Activated CD8-positive, alpha-beta memory T cell treated with anti-CD3 and anti-CD28 coated beads, Interleukin-2, amount 50 U/mL, for 48 hours (primary cell): ENCODE data around the gene FCRL3.
"Not testable (repeated sequence)": the region's sequence is repeated elsewhere in the genome, so short reads cannot be mapped to it uniquely, and the experiment has no call there.

Experiments
- DNase-seq: peaks from one replicate; pipeline ENCODE4 v3.0.0-alpha.2; 2020

The FCRL3 gene, protein sequence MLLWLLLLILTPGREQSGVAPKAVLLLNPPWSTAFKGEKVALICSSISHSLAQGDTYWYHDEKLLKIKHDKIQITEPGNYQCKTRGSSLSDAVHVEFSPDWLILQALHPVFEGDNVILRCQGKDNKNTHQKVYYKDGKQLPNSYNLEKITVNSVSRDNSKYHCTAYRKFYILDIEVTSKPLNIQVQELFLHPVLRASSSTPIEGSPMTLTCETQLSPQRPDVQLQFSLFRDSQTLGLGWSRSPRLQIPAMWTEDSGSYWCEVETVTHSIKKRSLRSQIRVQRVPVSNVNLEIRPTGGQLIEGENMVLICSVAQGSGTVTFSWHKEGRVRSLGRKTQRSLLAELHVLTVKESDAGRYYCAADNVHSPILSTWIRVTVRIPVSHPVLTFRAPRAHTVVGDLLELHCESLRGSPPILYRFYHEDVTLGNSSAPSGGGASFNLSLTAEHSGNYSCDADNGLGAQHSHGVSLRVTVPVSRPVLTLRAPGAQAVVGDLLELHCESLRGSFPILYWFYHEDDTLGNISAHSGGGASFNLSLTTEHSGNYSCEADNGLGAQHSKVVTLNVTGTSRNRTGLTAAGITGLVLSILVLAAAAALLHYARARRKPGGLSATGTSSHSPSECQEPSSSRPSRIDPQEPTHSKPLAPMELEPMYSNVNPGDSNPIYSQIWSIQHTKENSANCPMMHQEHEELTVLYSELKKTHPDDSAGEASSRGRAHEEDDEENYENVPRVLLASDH

DNA sequence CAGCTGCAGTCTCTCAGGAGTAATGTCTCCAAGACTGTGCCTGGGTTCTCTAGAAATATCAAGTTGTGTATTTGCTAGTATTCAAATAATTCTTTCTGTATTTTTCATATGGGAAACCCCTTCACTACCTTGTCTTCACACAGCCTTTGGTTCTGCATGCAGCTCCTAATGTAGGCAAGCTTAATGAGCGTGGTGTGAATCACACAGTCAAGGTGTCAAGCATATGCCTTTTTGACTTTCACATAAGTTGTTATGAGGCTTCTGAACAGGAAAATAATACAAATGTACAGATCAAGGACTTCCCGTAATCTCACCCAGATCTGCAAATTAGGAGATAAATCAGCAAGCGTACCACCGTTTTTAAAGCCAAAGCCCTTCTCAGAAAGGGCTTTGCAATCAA is at the start of gene FCRL3:
Gene FCRL3, minus strand, starts transcription at position 38 of the 400 bp plus-strand sequence. CDS start 280 bp downstream, outside the sequence.
- DNase-seq: no peak

DNA sequence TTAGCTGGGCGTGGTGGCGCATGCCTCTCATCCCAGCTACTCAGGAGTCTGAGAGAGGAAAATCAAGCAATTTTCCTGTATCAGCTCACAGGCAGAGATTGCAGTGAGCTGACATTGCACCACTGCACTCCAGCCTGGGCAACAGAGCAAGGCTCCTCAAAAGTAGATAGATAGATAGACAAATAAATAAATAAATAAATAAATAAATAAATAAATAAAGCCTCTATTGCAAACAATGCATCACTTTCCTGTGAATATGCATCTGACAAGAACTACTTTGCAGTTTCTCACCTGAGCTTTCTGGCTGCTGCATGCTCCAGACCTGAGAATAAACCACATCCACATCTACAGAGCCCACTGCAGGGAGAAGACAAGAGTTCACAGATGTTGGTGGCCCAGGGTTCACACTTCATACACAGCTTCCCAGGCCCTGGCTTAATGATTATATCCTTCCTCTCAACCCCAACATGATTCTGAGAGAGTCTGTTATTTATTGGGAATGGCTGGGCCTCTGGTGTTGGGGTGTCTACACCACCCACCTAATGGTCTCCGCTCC is 47.8 kb upstream of the FCRL3 start:
- DNase-seq: no peak

DNA sequence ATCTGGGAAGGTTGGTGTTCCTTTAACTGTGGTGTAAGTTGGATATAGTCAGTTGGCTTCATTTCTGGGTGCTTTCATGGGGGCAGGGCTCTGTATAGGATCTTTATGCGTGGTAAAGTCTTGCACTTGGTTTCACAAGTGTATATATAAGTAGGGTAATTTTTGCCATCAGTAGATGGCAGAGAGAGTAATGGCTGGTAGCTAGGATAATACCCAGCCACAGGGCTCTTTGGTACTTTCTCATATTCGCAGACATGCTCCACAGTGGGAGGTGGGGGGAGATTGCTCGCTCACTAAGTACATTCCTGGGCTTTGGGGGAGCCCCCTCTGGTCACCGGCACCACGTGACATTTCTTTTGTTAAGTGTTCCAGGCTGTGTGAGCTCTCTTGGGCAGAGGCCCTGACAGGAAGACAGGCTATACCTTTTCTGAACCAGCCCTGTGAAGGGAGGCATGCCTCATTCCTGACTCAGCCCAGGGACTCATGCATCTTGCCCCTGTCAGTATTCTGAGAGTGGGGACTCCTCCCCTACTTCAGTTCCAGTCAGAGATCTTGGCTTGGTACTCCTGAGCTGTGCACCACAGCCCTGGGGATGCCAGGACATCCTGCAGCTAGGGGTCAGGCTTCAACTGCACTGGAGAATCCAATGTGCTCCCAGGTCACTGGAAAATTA is 38.8 kb upstream of the FCRL3 start:
- DNase-seq: no peak

DNA sequence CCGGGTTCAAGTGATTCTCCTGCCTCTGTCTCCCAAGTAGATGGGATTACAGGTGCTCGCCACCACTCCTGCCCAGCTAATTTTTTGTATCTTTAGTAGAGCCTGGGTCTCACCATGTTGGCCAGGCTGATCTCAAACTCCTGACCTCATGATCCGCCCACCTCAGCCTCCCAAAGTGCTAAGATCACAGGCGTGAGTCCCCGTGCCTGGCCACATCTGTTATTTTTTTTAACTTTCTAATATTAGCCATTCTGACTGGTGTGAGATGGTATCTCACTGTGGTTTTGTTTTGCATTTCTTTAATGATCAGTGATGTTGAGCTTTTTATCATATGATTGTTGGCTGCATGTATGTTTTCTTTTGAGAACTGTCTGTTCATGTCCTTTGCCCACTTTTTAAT is 35.4 kb upstream of the FCRL3 start:
- DNase-seq: not testable (repeated sequence)

DNA sequence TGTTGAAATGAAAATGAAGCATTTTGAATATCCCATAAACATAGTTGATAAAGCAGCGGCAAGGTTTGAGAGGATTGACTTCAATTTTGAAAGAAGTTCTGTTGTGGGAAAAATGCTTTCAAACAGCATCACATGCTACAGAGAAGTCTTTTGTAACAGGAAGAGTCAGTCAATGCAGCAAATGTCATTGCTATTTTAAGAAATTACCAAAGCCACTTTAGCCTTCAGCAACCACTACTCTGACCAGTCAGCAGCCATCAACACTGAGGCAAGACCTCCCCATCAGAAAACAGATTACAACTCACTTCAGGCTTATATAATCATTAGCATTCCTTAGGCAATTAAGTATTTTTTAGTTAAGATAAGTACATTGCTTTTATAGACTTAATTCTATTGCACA is 33.8 kb upstream of the FCRL3 start:
- DNase-seq: no peak

DNA sequence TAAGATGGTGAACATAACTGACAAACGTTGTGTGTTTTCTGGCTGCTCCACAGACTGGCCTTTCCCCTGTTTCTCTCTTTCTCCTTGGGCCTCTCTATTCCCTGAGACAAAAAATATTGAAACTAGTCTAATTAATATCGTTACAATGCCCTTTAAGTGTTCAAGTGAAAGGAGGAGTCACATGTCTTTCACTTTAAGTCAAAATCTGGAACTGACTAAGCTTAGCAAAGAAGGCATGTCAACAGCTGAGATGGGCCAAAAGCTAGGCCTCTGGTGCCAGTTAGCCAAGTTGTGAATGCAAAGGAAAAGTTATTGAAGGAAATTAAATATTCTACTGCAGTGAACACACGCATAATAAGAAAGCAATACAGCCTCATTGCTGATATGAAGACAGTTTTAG is 32.2 kb upstream of the FCRL3 start:
- DNase-seq: no peak

DNA sequence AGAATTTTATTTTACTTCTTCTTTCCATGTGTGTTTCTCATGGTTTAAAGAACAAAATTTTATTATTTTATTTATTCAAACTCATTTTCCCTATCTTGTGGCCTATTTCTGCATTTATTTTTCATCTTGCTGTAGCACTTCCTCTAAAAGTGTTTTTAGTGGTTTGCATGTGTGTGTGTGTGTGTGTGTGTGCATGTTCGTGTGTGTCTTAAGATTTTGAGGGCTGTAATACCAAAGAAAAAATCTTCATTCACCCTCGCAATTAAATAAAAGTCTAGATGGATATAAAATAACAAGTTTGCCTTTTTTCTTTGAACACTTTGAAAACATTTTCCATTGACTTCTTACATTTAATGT is 24.6 kb upstream of the FCRL3 start:
- DNase-seq: no peak

DNA sequence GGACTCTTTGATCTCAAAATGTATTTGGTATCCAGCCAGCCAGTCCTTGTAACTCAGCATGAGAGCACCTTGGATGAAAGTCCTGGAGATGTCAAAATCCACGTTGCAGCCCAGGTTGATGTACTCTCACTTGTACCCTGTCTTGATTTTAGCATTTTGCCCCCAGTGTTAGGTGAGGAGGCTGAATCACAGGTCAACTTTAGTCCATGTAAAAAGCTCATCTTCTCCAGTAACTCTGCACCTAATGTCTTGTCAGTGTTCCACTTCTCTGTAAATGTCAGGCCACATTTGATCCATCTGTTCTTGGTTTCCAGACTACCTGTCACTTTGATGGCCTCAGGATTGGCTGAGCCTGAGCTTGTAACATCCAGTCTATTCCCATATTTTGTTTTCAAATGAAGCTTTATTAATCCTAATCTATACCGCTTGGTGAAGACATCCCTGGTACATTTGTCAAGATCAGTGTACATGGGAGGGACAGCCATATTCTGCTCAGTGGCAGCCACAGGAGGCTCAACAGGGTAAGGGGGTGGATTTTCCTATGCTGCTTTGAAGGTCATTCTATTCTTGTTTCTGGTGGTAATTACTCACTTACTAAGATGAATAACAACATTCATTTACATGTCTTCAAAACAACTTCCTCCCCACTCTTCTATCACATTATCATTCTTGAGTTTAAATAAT is 24.1 kb upstream of the FCRL3 start:
- DNase-seq: no peak

DNA sequence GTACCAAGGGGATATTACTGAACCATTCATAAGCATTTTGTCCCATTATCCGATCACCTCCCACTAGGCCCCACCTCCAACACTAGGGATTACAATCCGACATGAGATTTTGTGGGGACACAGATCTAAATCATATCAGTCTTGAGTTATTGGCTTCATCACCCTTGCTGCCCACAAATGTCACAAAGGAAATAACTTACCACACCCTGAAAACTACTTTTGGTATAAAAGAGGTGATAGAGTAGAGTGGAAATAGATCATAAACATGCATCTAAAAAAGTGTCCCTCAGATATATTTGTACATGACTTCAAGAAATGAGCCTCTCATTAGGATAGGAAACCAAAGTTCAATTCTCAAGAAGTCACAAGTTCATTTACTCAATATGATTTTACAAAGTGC is 22.6 kb upstream of the FCRL3 start:
- DNase-seq: no peak

DNA sequence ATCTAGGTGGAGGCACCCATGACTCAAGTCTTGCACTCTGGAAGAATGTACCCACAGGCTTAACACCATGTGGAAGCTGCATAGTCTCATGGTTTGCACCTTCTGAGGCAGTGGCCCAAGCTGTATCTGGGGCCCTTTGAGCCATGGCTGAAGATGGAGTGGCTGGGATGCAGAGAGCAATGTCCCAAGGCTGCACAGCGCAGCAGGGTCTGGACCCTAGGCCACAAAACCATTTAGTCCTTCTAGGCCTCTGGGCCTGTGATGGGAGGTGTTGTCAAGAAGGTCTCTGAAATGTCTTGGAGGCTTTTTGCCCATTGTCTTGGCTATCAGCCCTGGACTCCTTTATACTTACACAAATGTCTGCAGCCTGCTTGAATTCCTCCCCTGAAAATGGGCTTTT is 21.4 kb upstream of the FCRL3 start:
- no peak for DNase-seq

DNA sequence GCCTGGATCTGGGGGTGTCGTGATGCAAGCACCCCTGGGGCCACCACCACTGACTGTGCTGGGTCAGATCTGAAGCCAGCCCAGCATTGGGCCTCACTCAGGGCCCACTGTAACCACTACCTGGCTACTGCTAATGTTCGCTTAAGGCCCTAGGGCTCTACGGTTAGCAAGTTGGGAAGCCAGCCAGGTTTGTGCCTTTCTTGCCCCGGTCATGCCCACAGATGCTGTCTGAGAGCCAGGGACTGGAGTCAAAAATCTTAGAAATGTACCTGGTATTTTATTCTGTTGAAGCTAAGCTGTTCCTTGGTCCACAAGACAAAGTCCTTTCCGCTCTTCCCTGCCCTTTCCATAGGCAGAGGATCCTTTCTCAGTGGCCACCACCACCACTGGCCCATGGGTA is 15.2 kb upstream of the FCRL3 start:
- no peak for DNase-seq

DNA sequence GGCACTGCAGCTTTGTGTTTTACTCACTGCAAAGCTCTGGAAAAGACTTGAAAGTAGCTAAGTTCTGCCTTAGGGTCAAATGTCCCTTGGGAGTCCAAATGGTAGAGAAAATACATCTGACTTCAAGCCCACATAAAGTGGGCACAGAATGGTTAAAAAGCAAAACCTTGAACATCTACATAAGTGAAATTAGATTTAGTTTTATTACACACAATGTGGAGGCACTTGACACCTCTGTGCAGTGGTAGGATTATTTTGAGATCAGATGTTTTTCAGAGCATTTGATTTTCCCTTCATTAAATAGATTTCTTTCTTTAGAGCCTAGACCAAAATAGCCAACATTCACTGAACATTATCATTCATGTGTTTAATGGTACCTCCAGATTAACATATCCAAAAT is 11.2 kb upstream of the FCRL3 start:
- no peak for DNase-seq

DNA sequence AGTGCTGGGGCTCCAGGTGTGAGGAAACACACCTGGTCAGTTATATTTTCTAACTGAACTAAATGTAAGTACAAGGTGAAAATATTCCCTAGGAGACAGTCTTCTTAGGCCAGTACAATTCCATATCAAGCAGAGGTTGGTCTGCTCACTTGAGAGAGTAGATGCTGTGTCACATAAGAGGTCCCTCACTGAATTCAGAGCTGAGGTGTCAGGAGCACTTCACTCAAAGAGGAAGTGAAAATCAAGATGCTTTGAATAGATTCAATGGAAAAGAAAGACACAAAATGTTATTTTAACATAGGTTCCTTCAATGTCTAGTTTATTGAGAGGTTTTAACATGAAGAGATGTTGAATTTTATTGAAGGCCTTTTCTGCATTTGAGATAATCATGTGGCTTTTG is 4.3 kb upstream of the FCRL3 start:
- no peak for DNase-seq

DNA sequence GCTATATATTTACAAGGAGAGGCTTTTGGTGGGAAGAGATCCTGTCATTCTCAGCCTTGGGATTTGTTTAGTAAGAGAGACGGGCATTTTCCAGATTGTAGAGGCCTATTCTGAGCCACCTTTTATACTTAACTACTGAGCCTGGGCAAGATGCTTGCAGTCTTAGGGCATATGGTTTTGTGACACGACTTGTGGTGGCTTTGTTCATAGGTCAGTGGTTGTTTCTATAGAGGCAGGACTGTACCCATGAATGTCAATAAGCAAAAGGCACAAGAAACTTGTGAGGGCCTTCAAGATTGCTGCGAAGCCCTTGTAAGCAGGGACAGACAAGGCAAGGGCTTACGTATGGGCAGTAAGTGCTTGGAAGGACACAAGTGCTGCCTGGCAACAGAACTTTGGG is 3.4 kb upstream of the FCRL3 start:
- DNase-seq: no peak

DNA sequence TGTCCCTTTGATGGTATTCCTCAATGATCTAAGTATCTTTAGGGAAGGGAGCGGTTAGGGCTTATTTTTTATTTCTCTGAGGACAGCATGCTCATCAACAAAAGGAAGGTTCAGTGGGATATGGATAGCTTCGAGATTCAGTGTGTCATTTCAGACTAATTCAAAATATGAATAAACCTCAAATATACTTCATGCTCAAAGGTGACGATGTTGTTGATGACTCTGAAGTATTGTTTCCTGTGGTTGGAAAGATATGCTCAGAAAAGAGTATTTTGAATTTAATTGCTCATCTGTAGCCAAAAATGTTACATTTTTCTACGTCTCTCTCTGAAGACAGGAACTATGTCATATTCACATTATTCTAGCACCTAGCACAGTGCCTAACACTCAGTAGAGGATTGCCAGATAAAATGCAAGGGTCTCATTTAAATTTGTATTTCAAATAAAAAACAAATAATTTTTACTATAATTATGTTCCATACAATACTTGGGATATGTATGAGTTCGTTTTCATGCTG is 1.8 kb upstream of the FCRL3 start:
- DNase-seq: no peak

DNA sequence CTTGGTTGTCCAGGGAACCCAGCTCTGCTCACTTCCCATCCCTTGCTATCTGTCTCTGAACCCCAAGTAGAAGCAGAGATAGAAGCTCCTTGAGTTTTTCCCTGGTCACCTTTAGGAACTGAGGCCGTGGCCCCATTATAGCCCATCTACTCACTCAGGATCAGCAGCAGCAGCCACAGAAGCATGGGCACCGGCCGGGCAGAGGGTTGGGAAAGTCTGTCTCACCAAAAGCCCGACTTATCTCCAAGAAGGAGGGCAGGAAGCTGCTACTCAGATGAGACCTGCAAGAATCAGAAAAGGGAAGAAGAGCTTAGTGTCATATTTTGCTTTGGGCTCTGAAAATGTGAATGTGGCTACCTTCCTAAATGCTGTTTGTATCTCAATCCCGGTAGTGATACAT is 264 bp downstream of the FCRL3 start:
- DNase-seq: no peak

DNA sequence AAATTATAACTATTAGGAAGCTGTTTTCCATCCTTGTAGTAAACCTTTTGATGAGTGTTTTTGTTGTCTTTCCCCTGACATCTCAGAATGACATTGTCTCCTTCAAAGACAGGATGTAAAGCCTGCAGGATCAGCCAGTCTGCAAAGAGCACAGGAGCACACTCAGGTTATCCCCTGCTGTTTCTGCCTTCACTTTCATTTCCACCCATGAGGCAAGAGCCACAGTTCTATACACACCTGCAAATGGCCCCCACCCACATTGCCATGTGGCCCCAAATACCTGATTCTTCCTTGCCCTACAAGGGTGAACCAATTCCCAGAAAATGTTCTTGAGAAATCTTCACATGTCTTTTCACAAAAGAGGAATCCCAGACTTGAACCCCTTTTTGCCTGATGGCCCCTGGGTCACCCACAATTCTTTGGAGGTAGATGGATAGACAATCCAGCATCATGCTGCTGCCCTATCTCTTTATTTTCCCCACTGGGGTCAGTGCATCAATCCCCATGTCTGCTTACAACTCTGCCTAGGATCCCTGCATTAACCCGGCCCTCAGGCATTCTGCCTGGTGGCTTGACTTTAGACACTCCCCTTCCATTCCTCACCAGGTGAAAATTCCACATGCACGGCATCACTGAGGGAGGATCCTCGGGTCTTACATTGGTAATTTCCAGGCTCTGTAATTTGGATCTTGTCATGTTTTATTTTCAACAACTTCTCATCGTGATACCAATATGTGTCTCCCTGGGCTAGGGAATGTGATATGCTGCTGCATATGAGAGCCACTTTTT is 2.6 kb downstream of the FCRL3 start:
- no peak for DNase-seq

DNA sequence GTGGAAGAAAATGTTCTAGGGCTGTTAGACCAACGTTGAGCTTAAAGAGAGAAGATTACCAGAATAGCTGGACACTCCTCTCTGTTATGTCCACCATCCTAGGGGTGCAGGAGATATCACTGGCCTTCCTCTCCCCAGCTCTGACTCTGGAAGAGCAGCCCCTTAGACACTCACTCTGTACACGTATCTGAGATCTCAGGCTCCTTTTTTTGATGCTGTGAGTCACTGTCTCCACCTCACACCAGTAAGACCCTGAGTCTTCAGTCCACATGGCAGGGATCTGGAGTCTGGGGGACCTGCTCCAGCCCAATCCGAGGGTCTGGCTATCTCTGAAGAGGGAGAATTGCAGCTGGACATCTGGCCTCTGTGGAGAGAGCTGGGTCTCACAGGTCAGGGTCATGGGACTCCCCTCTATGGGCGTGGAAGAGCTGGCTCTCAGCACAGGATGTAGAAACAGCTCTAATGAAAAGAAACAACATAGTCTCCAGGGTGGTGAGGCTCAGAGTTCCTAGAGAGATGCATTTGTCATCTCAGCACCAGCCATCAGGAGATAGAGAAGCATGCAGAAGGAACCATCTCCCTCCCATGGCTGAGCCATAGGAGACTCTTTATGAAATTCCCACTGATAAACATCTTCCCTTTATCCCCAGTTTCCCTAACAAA is 3.5 kb downstream of the FCRL3 start:
- DNase-seq: no peak

DNA sequence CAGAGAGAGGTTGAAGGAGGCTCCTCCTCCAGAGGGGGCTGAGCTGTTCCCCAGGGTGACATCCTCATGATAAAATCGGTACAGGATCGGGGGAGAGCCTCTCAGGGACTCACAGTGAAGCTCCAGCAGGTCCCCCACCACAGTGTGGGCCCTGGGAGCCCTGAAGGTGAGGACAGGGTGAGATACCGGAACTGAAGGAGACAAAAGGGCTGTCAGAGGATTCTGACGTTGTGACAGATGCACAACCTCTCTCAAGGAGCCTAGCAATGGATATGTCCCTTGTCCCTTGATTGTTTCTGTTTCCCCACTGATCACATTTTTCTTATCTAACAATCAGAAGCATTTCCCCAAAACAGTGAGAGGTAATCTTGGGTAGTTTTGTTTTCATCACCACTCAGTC is 5.2 kb downstream of the FCRL3 start:
- DNase-seq: no peak

DNA sequence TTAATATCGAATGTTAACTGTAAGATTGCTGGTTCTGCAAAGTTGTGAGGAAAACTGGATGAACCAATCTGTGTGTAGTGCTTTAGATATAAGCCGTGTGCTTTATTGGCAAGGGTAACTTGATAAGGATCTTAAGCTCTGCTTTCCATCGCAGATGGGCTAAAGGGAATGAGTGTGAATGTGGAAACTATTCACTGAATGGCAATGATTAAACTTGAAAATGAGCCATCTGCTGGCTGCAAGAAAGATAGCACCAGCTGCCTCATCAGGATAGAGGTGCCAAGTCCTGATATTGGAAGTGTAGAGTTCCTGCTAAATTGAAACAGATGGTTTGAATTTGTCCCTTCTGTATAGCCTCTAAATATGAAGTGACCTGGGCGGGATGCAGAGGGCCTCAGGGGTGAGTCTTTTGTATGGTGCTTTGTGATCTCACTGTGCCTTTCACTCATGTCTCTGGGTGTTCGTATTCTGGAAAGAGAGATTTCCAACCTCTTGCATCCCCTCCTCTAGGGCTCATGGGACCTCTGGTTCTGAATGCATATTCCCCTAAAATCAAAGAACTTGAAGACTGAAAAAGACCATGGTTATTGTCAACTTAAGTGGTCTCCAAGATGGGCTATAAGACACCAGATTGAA is 9.2 kb downstream of the FCRL3 start:
- no peak for DNase-seq
